Measurements from ENCODE around the gene UXS1.

The UXS1 gene

DNA sequence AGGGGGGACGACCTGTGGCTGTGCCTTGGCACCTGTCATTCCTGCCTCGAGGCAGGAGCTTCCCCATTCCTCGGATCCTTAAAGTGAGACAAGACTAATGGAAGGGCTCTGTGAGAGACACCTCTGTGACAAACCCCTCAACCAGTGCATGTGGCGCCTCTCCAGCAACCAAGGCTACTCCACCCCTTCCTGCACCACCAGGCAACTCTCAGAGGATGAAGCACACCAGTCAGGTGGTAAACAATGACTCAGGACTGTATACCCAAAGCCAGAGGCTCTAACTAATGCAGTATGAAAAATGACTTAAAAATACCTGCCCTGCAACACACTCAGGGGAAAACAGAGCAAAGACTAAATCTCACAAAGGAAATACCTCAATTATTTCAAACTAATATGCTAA is 136.9 kb downstream of the UXS1 start:
- TF ChIP-seq, protein P1, sequence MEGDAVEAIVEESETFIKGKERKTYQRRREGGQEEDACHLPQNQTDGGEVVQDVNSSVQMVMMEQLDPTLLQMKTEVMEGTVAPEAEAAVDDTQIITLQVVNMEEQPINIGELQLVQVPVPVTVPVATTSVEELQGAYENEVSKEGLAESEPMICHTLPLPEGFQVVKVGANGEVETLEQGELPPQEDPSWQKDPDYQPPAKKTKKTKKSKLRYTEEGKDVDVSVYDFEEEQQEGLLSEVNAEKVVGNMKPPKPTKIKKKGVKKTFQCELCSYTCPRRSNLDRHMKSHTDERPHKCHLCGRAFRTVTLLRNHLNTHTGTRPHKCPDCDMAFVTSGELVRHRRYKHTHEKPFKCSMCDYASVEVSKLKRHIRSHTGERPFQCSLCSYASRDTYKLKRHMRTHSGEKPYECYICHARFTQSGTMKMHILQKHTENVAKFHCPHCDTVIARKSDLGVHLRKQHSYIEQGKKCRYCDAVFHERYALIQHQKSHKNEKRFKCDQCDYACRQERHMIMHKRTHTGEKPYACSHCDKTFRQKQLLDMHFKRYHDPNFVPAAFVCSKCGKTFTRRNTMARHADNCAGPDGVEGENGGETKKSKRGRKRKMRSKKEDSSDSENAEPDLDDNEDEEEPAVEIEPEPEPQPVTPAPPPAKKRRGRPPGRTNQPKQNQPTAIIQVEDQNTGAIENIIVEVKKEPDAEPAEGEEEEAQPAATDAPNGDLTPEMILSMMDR (IDR thresholded peaks at IDR 0.05; ENCODE audit: extremely low read depth, insufficient read depth, missing control alignments) = no peak
- in situ Hi-C loops (cut with MboI; ENCODE audit: low pct_unique_long_range_greater_than_20kb, low sequenced_read_pairs, unreplicated experiment) = no loop called here
- DNase-seq (ENCODE audit: low spot score) = no peak

DNA sequence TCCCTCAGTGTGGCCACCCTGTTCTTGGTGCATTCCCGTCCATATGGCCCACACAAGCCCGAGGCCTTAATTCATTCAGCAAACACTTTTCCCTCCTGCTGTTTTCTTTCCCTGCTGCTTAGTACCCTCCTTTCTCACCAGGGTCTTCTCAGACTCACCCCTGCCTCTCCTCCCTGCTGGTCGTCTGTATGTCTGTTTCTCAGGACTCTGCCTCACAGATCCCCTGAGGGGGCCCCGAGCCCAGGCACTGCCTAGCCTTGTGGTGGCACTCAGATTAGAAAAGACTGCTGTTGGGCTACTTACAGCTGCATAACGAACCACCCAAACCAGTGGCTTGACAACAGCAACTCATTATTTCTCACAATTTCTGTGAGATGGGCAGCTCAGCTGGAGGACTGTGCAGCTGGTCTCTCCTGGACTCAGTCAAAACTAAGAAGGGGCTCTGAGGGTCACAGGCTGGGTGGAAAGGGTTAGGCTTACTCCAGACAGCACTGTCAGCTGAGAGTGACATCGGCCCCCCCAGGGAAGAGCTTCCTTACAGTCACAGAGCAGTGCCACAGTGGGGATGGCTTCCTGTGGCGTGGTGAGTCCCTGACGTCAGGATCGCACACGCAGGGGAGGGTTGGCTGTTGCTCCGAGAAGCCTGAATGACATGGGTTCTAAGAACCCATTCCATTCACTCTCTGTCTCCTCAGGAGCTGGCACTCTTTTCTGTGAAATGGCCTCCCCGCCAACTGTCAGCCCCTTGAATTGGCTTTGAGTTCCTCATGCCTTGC is 139.0 kb downstream of the UXS1 start:
- TF ChIP-seq, protein P1 (IDR thresholded peaks at IDR 0.05; ENCODE audit: extremely low read depth, insufficient read depth, missing control alignments) = no peak
- no peak for DNase-seq (ENCODE audit: low spot score)
- in situ Hi-C loops (cut with MboI; ENCODE audit: low pct_unique_long_range_greater_than_20kb, low sequenced_read_pairs, unreplicated experiment) = no loop called here

DNA sequence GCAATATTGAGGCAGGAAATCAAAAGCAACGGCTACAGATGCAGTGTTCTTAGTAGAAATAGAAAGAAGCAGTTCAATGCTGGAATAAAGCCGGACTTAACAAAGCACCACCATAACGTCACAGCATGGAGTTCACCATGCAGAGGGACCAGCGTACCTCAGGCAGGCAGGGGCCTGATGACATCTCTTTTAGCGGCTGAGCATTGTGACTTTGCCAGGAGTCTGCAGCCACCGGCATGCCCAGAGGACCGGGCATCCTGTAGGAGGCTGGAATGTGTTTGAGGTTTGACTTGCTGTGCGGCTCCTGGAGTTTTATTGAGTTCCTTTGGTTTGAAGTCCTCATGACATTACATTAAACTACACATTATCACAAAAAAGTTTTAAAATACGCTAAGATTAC is 139.8 kb downstream of the UXS1 start:
- TF ChIP-seq, protein P1 (IDR thresholded peaks at IDR 0.05; ENCODE audit: extremely low read depth, insufficient read depth, missing control alignments) = no peak
- no peak for DNase-seq (ENCODE audit: low spot score)
- in situ Hi-C loops (cut with MboI; ENCODE audit: low pct_unique_long_range_greater_than_20kb, low sequenced_read_pairs, unreplicated experiment) = no loop called here

DNA sequence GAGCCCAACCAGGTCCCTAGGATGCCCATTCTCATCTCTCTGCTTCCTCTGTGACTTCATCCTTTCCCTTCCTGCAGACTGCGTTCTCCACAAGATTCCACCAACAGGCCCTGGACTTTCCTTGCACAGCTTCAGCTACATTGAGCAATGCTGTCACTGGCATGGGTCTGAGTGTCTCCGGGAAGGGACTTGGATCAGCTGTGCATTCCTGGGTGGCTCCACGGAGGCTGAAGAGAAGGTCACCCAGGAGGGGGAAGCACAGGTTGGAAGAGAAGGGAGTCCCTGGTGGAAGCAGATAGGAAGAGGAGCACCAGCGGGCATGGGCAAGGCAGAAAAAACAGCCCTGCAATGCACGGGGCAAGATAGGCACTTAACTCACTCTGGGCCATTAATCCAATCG is 140.5 kb downstream of the UXS1 start:
- in situ Hi-C loops (cut with MboI; ENCODE audit: low pct_unique_long_range_greater_than_20kb, low sequenced_read_pairs, unreplicated experiment) = no loop called here
- TF ChIP-seq, protein P1 (IDR thresholded peaks at IDR 0.05; ENCODE audit: extremely low read depth, insufficient read depth, missing control alignments) = no peak
- DNase-seq (ENCODE audit: low spot score) = no peak

DNA sequence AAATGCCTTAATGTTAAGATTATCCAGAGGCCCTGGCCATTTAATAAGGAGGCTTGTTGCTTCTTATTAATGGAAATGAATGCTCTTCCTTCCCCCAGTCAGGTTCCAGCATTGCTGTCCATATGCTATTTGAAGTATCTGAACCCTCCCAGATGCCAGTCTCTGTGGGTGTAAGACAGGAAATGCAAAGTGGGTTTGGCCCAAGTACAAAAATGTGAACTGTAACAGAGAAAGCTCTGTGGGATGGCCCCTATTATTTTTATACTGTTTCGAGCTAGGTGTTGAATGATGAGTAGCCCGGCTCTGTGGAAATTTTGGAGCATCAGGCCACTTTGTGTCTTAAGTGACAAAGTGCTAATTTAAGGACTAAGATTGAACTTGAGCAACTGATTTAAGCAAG is 141.0 kb downstream of the UXS1 start:
- no peak for DNase-seq (ENCODE audit: low spot score)
- in situ Hi-C loops (cut with MboI; ENCODE audit: low pct_unique_long_range_greater_than_20kb, low sequenced_read_pairs, unreplicated experiment) = no loop called here
- TF ChIP-seq, protein P1 (IDR thresholded peaks at IDR 0.05; ENCODE audit: extremely low read depth, insufficient read depth, missing control alignments) = no peak

DNA sequence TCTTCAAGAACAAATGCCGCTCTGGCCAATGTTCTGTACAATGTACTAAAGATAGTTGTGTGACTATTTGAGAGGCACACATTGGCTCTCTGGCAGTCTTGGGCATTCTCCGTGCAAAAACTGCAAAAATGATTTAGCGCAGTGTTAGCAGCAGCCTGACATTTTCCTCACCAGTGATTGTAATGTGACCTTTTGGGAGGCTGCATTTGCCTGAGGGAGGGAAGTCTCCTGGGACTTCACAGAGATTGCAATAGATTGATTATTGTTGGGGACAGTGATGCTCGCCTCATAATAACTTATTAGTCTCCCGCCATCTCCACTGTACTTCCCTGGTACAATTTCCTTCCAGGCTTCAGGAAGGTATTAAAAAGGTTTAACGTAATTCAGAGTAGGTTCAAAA is 149.2 kb downstream of the UXS1 start:
- TF ChIP-seq, protein P1 (IDR thresholded peaks at IDR 0.05; ENCODE audit: extremely low read depth, insufficient read depth, missing control alignments) = no peak
- in situ Hi-C loops (cut with MboI; ENCODE audit: low pct_unique_long_range_greater_than_20kb, low sequenced_read_pairs, unreplicated experiment) = no loop called here
- DNase-seq (ENCODE audit: low spot score) = no peak

Measured in GM13977 (cell line).